HG03457 (cell line): Measurements from ENCODE around the gene TOMM20.
"Not testable (repeated sequence)": the region's sequence is repeated elsewhere in the genome, so short reads cannot be mapped to it uniquely, and the experiment has no call there.

Source experiments
- ATAC-seq: cut with Tn5 transposase; IDR thresholded peaks from one replicate; pipeline ENCODE4 v1.9.1; 2021; ENCODE audit warnings: moderate number of reproducible peaks; ENCODE audit not compliant: unreplicated experiment

The TOMM20 gene

GRCh38 chr1:235128456-235129328, at the start of gene TOMM20:
TSS of gene TOMM20 (minus strand) at chr1:235128837. CDS start at chr1:235128715, 122 bp downstream.
- peak; percentile 91 for ATAC-seq

- no peak for ATAC-seq
Observed at GRCh38 chr1:235176486-235176885, 47.8 kb upstream of the TOMM20 start.

DNA sequence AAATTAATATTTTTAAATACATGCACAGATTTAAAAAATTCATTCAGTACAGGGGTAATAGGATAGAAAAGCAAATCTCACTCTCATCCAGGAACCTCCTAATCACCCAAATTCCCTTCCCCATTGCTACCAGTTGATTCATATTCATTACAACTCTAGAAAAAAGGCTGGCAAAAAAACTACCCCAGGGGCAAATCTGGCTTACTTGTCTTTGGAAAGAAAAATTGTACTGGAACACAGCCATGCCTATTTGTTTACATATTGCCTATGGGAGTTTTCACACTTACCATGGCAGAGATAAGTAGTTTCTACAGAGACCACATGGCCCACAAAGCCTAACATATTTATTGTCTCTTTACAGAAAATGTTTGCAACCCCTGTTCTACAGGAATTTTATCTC, 41.3 kb upstream of the TOMM20 start:
- no peak for ATAC-seq

DNA sequence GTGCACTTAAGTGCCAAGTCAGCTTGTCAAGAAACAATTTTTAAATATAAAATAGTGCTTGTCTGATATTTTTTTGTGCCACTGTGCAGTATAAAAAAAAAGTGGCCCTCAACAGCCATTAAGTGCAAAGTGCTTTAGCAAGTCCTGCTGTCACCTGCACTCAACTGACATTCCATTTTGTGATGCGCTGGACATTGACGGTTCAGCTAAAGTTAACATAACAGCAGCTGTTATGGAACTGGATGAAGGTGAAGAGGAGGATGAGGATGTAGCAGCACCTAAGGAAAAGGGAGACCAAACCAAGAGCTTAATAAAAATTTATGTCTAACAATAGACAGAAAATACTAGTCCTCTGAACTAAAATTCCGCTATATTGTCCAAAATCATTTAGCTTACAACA, 39.7 kb upstream of the TOMM20 start:
- ATAC-seq, result no peak

- no peak for ATAC-seq
Observed at GRCh38 chr1:235161685-235162327, 33.2 kb upstream of the TOMM20 start.

GRCh38 chr1:235160957-235161684, 32.5 kb upstream of the TOMM20 start, which contains the start of gene RBM34:
TSS of gene RBM34 (minus strand) at chr1:235161250. CDS start at chr1:235161226, 24 bp downstream.
- peak; percentile 78 for ATAC-seq

- peak; percentile 20 for ATAC-seq
Observed at GRCh38 chr1:235160383-235160956, 31.8 kb upstream of the TOMM20 start.

DNA sequence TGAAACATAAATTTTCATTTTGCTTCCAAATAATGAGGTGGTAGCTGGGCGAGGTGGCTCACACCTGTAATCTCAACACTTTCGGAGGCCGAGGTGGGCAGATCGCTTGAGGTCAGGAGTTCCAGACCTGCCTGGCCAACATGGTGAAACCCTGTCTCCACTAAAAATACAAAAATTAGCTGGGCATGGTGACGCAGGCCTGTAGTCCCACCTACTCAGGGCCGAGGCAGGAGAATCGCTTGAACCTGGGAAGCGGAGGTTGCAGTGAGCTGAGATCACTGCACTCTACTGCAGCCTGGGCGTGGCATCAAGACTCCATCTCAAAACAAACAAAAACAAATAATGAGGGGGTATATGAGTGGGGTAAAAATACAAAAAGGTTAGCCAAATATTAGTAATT, 31.3 kb upstream of the TOMM20 start:
- ATAC-seq, result not testable (repeated sequence)

- ATAC-seq, result not testable (repeated sequence)
Observed at GRCh38 chr1:235159284-235159683, 30.6 kb upstream of the TOMM20 start.

DNA sequence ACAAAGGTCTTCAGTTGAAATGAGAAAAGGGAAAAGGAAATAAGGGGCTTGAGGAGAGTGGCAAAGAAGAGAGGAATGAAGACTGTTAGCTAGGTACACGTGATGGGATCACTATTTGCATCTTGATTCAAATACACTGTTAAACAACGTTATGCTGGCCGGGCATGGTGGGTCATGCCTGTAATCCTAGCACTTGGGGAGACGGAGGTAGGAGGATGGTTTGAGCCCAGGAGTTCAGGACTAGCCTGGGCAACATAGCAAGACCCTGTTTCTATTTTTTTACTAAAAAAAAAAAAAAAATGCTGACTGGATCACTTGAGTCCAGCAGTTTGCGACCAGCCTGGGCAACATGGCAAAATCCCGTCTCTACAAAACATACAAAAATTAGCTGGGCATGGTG, 30.0 kb upstream of the TOMM20 start:
- no peak for ATAC-seq

- ATAC-seq, result no peak
Observed at GRCh38 chr1:235157150-235157549, 28.5 kb upstream of the TOMM20 start.

GRCh38 chr1:235156740-235157139, 28.1 kb upstream of the TOMM20 start:
- no peak for ATAC-seq

DNA sequence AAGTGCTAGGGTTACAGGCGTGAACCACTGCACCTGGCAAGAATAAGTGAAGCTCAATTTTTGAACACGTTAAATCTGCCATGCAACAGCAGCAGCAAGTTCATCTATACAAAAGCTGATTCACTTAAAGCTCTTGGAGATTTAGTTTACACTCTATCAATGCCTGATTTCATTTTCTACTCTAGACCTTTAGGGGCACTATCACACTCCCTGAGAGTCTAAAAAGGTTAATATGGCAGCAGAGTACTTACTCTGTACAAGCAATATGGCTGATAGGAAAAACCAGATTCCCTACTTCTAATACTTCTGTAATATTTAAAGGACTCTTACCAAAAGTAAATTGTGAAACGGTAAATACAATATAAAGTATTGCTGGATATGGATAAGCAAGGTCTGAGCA, 27.6 kb upstream of the TOMM20 start:
- no peak for ATAC-seq

GRCh38 chr1:235152235-235152634, 23.6 kb upstream of the TOMM20 start:
- no peak for ATAC-seq

- no peak for ATAC-seq
Observed at GRCh38 chr1:235151033-235151432, 22.4 kb upstream of the TOMM20 start.

DNA sequence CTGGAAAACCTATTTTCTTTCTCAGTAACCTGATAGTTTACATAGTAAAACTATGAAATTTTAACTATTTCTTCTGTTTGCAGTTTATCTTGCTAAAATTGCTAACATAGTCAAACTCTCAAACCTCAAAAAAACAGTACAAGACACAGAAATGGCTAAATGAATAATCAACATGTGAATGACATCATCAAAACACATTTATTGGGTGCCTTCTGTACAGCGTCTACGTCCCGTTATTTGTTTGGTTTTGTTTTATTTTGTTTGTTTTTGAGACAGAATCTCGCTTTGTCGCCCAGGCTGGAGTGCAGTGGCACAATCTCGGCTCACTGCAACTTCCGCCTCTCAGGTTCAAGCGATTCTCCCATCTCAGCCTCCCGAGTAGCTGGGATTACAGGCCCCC, 21.2 kb upstream of the TOMM20 start:
- no peak for ATAC-seq

DNA sequence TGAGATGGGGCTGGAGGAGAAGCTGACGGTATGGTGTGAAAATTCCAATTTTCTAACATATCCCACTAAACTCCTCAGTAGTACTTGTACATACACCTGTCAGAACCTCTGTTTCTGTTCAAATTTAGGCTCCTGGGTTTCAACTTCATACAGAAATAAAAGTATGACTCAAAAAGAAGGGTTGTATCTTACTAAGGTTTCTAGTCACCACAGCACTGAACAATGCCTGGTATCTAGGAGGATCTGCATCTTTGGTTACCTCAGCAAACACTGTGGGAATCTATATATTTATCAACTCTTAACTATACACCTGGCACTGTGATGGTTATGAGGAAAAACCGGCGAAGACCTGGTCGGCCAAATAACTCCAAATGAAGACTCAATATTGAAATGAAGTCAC, 18.6 kb upstream of the TOMM20 start:
- ATAC-seq, result no peak

GRCh38 chr1:235145639-235146038, 17.0 kb upstream of the TOMM20 start:
- ATAC-seq, result no peak

DNA sequence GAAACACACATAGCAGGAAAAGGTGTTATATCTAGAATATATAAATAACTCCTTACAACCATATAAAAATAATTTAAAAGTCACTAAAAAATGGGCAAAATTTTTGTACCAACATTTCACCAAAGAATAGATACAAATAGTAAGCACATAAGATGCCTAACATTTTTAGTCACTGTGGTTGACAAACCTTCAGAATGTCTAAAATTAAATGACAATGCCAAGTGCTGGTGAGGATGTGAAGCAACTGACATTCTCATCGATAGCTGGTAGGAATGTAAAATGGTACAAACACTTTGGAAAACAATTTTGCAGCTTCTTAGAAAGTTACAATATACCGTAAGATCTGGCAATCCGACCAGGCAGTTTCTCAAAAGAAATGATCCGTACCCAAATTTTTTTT, 14.4 kb upstream of the TOMM20 start:
- ATAC-seq, result no peak

- ATAC-seq, result no peak
Observed at GRCh38 chr1:235139315-235139714, 10.7 kb upstream of the TOMM20 start.

- ATAC-seq, result no peak
Observed at GRCh38 chr1:235138821-235139220, 10.2 kb upstream of the TOMM20 start.
